Neural crest cell (in vitro differentiated cells): Measurements from ENCODE around the gene EXOC3L2. TPM values are rescaled to one million over a fixed set of nuclear protein-coding genes. Genes with fewer than 3 reads are reported as not detected.
"Not testable (repeated sequence)": the region's sequence is repeated elsewhere in the genome, so short reads cannot be mapped to it uniquely, and the experiment has no call there.

Source experiments
- DNase-seq: peaks from one replicate; pipeline ENCODE4 v3.0.0; 2021; ENCODE audit warnings: low read depth, mixed read lengths, low spot score
- H3K27ac Mint-ChIP-seq: one replicate; pipeline ENCODE4 v1.8.0; 2021; ENCODE audit warnings: mild to moderate bottlenecking, mixed read lengths; ENCODE audit not compliant: unreplicated experiment
- H3K27me3 Mint-ChIP-seq: 2 replicates; pipeline ENCODE4 v1.8.0; 2021; ENCODE audit warnings: low read depth, mild to moderate bottlenecking, mixed read lengths
- H3K36me3 Mint-ChIP-seq: 2 replicates; pipeline ENCODE4 v1.8.0; 2021; ENCODE audit warnings: low read depth, mild to moderate bottlenecking, mixed read lengths
- H3K4me1 Mint-ChIP-seq: 2 replicates; pipeline ENCODE4 v1.8.0; 2021; ENCODE audit warnings: mixed read lengths
- H3K4me3 Mint-ChIP-seq: one replicate; pipeline ENCODE4 v1.8.0; 2021; ENCODE audit warnings: mild to moderate bottlenecking, mixed read lengths
- H3K9me3 Mint-ChIP-seq: 2 replicates; pipeline ENCODE4 v1.8.0; 2021; ENCODE audit warnings: mixed read lengths
- total RNA-seq: library from RNA; stranded (reverse); gene quantifications from 2 replicates; pipeline ENCODE4 v1.2.1, GENCODE V29; 2021
- TF ChIP-seq, protein P1 (sequence below): fragments of 200-600 bp; sonication (generic); conservative IDR thresholded peaks from 2 replicates; pipeline ENCODE4 v1.5.0; 2021; ENCODE audit warnings: antibody characterized with exemption, mild to moderate bottlenecking

EXOC3L2 gene
- total RNA-seq, 1 donor from 2014 or later: 0.91 TPM

DNA sequence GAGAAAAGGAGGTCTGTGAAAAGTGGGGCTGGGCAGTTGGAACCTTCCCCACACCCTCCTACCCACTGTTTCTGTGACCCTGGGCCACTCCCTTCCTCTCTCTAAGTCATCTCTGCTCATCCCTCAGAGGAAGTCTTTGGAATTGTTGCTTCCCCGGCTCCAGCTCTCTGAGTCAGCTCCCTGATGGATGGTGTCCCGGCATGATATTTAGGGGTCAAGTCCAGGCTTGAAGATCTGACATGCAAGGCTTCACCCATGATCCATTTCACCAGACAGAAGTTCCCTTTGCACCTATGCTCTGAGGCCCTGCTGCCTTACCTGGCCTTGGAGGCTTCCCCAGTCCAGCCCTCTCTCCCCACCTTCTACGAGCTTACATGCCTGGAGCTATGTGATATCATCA lies 13.3 kb downstream of the EXOC3L2 start:
- Mint-ChIP-seq H3K36me3 (peaks cover 4% of the 10 kb centered on the region), H3K4me3 (no peak overlapping the region), H3K27me3 (peaks cover 60% of the 10 kb centered on the region), H3K27ac (no peak overlapping the region), H3K4me1 (peaks cover 5% of the 10 kb centered on the region), H3K9me3 (no peaks in the 10 kb centered on the region)
- TF ChIP-seq, protein P1, sequence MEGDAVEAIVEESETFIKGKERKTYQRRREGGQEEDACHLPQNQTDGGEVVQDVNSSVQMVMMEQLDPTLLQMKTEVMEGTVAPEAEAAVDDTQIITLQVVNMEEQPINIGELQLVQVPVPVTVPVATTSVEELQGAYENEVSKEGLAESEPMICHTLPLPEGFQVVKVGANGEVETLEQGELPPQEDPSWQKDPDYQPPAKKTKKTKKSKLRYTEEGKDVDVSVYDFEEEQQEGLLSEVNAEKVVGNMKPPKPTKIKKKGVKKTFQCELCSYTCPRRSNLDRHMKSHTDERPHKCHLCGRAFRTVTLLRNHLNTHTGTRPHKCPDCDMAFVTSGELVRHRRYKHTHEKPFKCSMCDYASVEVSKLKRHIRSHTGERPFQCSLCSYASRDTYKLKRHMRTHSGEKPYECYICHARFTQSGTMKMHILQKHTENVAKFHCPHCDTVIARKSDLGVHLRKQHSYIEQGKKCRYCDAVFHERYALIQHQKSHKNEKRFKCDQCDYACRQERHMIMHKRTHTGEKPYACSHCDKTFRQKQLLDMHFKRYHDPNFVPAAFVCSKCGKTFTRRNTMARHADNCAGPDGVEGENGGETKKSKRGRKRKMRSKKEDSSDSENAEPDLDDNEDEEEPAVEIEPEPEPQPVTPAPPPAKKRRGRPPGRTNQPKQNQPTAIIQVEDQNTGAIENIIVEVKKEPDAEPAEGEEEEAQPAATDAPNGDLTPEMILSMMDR: no peak
- DNase-seq: no peak

DNA sequence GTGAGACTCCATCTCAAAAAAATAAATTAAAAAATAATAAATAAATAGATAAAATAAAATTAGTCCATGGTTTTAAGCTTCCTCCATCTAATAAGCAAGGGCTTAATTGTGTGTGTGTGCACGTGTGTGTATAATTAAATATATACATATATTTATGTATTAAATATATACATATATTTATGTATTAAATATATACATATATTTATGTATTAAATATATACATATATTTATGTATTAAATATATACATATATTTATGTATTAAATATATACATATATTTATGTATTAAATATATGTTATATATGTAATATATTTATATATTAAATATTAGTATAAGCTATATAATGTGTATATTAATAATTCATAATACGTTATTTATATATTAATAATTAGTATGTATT lies 16.2 kb downstream of the EXOC3L2 start:
- not testable (repeated sequence) for H3K4me3 Mint-ChIP-seq, DNase-seq, H3K4me1 Mint-ChIP-seq, H3K27ac Mint-ChIP-seq, H3K9me3 Mint-ChIP-seq, H3K36me3 Mint-ChIP-seq
- H3K27me3 Mint-ChIP-seq: peaks cover 41% of the 10 kb centered on the region

DNA sequence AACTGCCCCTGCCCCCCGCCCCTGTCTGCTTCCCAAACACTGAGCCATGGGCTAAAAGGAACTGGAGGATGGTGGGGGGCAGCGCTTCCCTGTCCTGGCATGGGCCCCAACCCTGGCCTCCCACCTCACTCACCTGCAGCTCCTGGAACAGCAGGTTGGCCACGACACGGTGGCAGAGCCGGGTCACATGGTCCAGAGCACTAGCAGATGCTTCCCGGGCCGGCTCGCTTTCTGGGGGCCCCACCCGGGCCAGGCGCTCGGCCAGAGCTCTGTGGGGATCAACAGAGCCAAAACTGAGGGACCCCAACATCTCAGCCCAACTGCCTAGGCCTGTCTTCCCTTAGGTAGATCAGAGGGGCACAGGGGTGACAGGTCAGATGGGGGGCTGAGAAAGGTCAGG lies 20.6 kb downstream of the EXOC3L2 start:
- DNase-seq: no peak
- no peak overlapping the region for H3K4me3 Mint-ChIP-seq
- peaks cover 41% of the 10 kb centered on the region for H3K27me3 Mint-ChIP-seq
- TF ChIP-seq, protein P1: no peak
- H3K27ac Mint-ChIP-seq: no peak overlapping the region
- no peaks in the 10 kb centered on the region for H3K36me3 Mint-ChIP-seq
- H3K9me3 Mint-ChIP-seq: no peaks in the 10 kb centered on the region
- H3K4me1 Mint-ChIP-seq: no peaks in the 10 kb centered on the region

DNA sequence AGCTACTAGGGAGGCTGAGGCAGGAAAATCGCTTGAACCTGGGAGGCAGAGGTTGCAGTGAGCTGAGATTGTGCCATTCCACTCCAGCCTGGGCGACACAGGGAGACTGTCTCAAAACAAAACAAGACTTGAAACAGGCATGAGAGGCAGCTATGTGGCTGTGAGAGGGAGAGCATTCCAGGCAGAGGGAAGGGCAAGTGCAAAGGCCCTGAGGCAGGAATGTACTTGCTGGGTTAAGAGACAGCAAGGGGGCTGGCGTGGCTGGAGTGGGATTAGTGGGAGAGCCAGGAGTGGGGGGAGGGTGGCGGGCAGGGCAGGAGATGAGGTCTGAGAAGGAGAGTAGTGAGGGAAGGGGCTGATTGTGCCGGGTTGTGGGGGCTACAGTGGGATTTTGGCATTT lies 21.3 kb downstream of the EXOC3L2 start:
- peaks cover 47% of the 10 kb centered on the region for H3K27me3 Mint-ChIP-seq
- DNase-seq: no peak
- no peaks in the 10 kb centered on the region for H3K4me1 Mint-ChIP-seq
- no peaks in the 10 kb centered on the region for H3K36me3 Mint-ChIP-seq
- H3K27ac Mint-ChIP-seq: no peak overlapping the region
- H3K4me3 Mint-ChIP-seq: no peak overlapping the region
- TF ChIP-seq, protein P1: no peak
- no peaks in the 10 kb centered on the region for H3K9me3 Mint-ChIP-seq

DNA sequence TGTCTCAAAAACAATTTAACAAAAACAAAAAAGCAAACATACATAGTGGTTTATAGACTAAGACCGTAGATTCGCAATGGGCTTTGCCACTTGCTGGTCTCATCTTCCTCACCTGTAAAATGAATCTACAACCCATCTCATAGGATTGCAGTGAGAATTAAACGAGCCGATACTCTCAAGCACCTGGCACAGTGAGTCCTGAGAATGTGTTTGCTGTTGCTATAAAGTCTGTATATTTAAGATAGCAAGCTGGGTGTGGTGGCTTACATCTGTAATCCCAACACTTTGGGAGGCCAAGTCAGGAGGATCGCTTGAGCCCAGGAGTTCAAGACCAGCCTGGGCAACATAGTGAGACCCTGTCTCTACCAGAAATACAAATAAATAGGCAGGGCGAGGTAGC lies 22.5 kb downstream of the EXOC3L2 start:
- TF ChIP-seq, protein P1: no peak
- Mint-ChIP-seq H3K36me3 (no peaks in the 10 kb centered on the region), H3K4me1 (no peaks in the 10 kb centered on the region), H3K9me3 (no peaks in the 10 kb centered on the region), H3K27me3 (peaks cover 59% of the 10 kb centered on the region), H3K27ac (no peak overlapping the region), H3K4me3 (no peak overlapping the region)
- DNase-seq: no peak

DNA sequence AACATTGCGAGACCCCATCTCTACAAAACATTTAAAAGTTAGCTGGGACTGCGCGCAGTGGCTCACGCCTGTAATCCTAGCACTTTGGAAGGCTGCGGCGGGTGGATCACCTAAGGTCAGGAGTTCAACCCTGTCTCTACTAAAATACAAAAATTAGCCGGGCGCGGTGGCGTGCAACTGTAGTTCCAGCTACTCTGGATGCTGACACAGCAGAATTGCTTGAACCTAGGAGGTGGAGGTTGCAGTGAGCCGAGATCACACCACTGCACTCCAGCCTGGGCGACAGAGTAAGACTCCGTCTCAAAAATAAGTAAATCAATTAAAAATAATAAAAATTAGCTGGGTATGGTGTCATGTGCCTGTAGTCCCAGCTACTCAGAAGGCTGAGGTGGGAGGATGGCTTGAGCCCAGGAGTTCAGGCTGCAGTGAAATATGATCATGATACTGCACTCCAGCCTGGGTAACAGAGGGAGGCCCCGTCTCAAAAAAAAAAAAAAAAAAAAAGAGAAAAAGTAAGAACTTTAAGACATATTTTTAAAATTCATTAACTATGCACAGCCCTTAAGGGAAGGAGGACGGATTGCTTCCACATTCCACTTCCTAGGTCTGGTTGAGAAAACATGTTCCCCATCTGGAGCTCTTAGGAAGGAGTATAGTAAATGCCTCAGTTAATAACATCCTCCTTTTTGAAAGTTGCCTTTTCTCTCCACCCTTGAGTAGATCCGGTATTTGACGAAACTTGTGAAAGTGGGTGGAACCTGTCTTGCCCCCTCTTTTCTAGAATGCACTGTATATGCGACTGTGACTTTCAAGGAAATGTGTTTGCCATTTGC lies 26.1 kb downstream of the EXOC3L2 start:
- Mint-ChIP-seq H3K4me3 (no peak overlapping the region), H3K27me3 (peaks cover 88% of the 10 kb centered on the region)

More for the DNA sequence above, 26.1 kb downstream of the EXOC3L2 start:
- Mint-ChIP-seq H3K36me3 (no peaks in the 10 kb centered on the region), H3K27ac (no peak overlapping the region), H3K9me3 (no peaks in the 10 kb centered on the region), H3K4me1 (peaks cover 8% of the 10 kb centered on the region)
- no peak for DNase-seq
- TF ChIP-seq, protein P1: no peak
